AG09309 (cell line): ENCODE measurements around the gene PCP4L1.

Experiments
- DNase-seq: peaks from one replicate; pipeline ENCODE4 v3.0.0-alpha.2; 2010; ENCODE audit warnings: low read depth
- H3K4me3 ChIP-seq: 2 replicates; pipeline ENCODE4 v1.5.1; 2011; ENCODE audit warnings: mild to moderate bottlenecking, low read depth, low read length, moderate library complexity; ENCODE audit not compliant: control insufficient read depth
- TF ChIP-seq, protein P1 (sequence below): IDR thresholded peaks from 2 replicates; pipeline ENCODE4 v1.5.1; 2011; ENCODE audit warnings: mild to moderate bottlenecking, low read depth, low read length, inconsistent platforms; ENCODE audit not compliant: insufficient read depth, control insufficient read depth; ENCODE audit errors: missing control alignments

Gene PCP4L1

GRCh38 chr1:161290779-161291178 is 32.2 kb downstream of the PCP4L1 start:
- DNase-seq: no peak
- TF ChIP-seq, protein P1, sequence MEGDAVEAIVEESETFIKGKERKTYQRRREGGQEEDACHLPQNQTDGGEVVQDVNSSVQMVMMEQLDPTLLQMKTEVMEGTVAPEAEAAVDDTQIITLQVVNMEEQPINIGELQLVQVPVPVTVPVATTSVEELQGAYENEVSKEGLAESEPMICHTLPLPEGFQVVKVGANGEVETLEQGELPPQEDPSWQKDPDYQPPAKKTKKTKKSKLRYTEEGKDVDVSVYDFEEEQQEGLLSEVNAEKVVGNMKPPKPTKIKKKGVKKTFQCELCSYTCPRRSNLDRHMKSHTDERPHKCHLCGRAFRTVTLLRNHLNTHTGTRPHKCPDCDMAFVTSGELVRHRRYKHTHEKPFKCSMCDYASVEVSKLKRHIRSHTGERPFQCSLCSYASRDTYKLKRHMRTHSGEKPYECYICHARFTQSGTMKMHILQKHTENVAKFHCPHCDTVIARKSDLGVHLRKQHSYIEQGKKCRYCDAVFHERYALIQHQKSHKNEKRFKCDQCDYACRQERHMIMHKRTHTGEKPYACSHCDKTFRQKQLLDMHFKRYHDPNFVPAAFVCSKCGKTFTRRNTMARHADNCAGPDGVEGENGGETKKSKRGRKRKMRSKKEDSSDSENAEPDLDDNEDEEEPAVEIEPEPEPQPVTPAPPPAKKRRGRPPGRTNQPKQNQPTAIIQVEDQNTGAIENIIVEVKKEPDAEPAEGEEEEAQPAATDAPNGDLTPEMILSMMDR: no peak
- no peak overlapping the region for H3K4me3 ChIP-seq

DNA sequence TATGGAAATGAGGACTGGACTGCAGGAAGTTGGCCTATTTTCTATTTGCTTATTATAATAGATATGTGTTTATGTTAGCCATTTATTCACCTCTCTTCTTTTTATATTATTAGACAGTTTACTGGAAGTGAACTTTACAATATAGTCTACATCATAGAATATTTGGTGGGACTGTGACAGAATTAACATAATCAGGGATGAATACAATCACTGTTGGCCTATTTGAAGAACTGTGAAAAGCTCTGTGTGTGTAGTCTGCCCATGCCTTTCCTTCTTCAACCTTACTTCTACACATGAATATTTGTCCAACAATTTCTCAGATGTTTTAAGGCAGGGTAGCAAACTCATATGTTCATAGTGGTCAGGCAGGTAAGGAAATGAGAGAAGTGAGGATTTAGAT is 38.9 kb downstream of the PCP4L1 start:
- TF ChIP-seq, protein P1: no peak
- H3K4me3 ChIP-seq: no peak overlapping the region
- DNase-seq: no peak

DNA sequence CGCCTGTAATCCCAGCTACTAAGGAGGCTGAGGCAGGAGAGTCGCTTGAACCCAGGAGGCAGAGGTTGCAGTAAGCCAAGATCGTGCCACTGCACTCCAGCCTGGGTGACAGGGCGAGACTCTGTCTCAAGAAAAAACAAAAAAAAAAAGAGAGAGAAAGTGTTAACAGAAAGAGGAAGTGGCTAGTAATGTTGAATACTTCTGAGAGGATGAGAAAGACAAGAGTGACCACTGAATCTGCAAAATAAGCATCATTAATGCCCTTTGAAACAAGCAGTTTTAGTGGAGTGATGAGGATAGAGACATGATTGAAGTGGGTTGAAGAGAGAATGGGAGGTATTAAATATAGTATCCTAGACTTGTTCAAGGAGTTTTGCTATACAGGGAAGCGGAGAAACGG is 39.6 kb downstream of the PCP4L1 start:
- no peak for DNase-seq
- TF ChIP-seq, protein P1: no peak
- H3K4me3 ChIP-seq: no peak overlapping the region

- no peak for DNase-seq
- H3K4me3 ChIP-seq: no peak overlapping the region
- TF ChIP-seq, protein P1: no peak
Measured at GRCh38 chr1:161299347-161299746, 40.8 kb downstream of the PCP4L1 start.

- no peak overlapping the region for H3K4me3 ChIP-seq
- TF ChIP-seq, protein P1: no peak
- DNase-seq: no peak
Measured at GRCh38 chr1:161300478-161300877, 41.9 kb downstream of the PCP4L1 start.

- TF ChIP-seq, protein P1: no peak
- no peak for DNase-seq
- peak overlapping the region; percentile 62 for H3K4me3 ChIP-seq
Measured at GRCh38 chr1:161304927-161305866, 46.7 kb downstream of the PCP4L1 start.
